HEK293 (cell line): ENCODE measurements around the gene FMO1.

Source experiments
- CTCF ChIA-PET: fragments of 350-600 bp; formaldehyde crosslinking; extraction: SDS; loops from one replicate; lab custom pipeline; 2021; ENCODE audit warnings: antibody characterized with exemption; lab: Yijun Ruan, JAX
- POLR2A ChIA-PET: fragments of 300-600 bp; formaldehyde crosslinking; extraction: SDS; loops from one replicate; lab custom pipeline; 2020; ENCODE audit warnings: antibody characterized with exemption, inconsistent platforms; lab: Yijun Ruan, JAX
- H3K27ac ChIP-seq: fragments of 200-500 bp; sonication (Bioruptor generic); 2 replicates; pipeline ENCODE4 v1.5.1; 2014; ENCODE audit warnings: low read depth, low read length, control low read depth, inconsistent platforms; ENCODE audit errors: extremely low read depth
- H3K36me3 ChIP-seq, 2 experiments: fragments of 200-500 bp in 1 of 2; sonication (Bioruptor generic) in 1 of 2; 1 replicate in 1 of 2; 2 replicates in 1 of 2; pipeline ENCODE4 v1.5.1; 2014 to 2017; ENCODE audit warnings: inconsistent platforms in 2 of 2, low read length in 2 of 2; ENCODE audit not compliant: control insufficient read depth in 2 of 2, insufficient read depth in 1 of 2
- H3K4me1 ChIP-seq: fragments of 200-500 bp; sonication (Bioruptor generic); 2 replicates; pipeline ENCODE4 v1.5.1; 2014; ENCODE audit warnings: mild to moderate bottlenecking, low read length, inconsistent platforms; ENCODE audit not compliant: control insufficient read depth, insufficient read depth
- H3K4me3 ChIP-seq: 2 replicates; pipeline ENCODE4 v1.5.1; 2011; ENCODE audit warnings: low read depth, mild to moderate bottlenecking, control low read depth, low read length, moderate library complexity
- H3K9me3 ChIP-seq: fragments of 200-500 bp; sonication (Bioruptor generic); 2 replicates; pipeline ENCODE4 v1.5.1; 2014; ENCODE audit warnings: low read depth, low read length, inconsistent platforms; ENCODE audit not compliant: control insufficient read depth, insufficient read depth
- HOXD13 ChIP-seq: sonication (generic); formaldehyde crosslinking; IDR thresholded peaks from 2 replicates; pipeline ENCODE4 v1.8.0; 2022; ENCODE audit warnings: missing genetic modification reagents, borderline replicate concordance
- KLF10 ChIP-seq: fragments of 450-650 bp; IDR thresholded peaks from 2 replicates; pipeline ENCODE4 v1.5.1; 2018; ENCODE audit warnings: missing biosample characterization, mild to moderate bottlenecking, missing genetic modification characterization
- KLF16 ChIP-seq: fragments of 450-650 bp; formaldehyde crosslinking; IDR thresholded peaks from 2 replicates; pipeline ENCODE4 v1.5.1; 2017; ENCODE audit warnings: missing biosample characterization, missing genetic modification characterization
- SALL2 ChIP-seq: fragments of 450-650 bp; formaldehyde crosslinking; IDR thresholded peaks from 2 replicates; pipeline ENCODE4 v1.5.0; 2017; ENCODE audit warnings: missing biosample characterization, mild to moderate bottlenecking, missing genetic modification characterization, borderline replicate concordance
- ZFP3 ChIP-seq: fragments of 450-650 bp; formaldehyde crosslinking; IDR thresholded peaks from 2 replicates; pipeline ENCODE4 v1.5.1; 2016; ENCODE audit warnings: low read depth, missing biosample characterization, missing genetic modification characterization
- ZFP37 ChIP-seq: fragments of 450-650 bp; formaldehyde crosslinking; IDR thresholded peaks from 2 replicates; pipeline ENCODE4 v1.5.1; 2016; ENCODE audit warnings: missing biosample characterization, missing genetic modification characterization
- ZNF133 ChIP-seq: fragments of 450-650 bp; formaldehyde crosslinking; IDR thresholded peaks from 2 replicates; pipeline ENCODE4 v1.5.1; 2016; ENCODE audit warnings: missing biosample characterization, missing genetic modification characterization
- ZNF157 ChIP-seq: fragments of 450-650 bp; formaldehyde crosslinking; IDR thresholded peaks from 2 replicates; pipeline ENCODE4 v1.5.1; 2016; ENCODE audit warnings: missing biosample characterization, missing genetic modification characterization
- ZNF174 ChIP-seq: fragments of 450-650 bp; formaldehyde crosslinking; IDR thresholded peaks from 2 replicates; pipeline ENCODE4 v1.5.0; 2017; ENCODE audit warnings: missing biosample characterization, mild to moderate bottlenecking, missing genetic modification characterization
- ZNF211 ChIP-seq: fragments of 450-650 bp; formaldehyde crosslinking; IDR thresholded peaks from 2 replicates; pipeline ENCODE4 v1.5.1; 2016; ENCODE audit warnings: low read depth, missing biosample characterization, missing genetic modification characterization
- ZNF221 ChIP-seq: fragments of 450-650 bp; formaldehyde crosslinking; IDR thresholded peaks from 2 replicates; pipeline ENCODE4 v1.5.1; 2017; ENCODE audit warnings: missing biosample characterization, missing genetic modification characterization, borderline replicate concordance
- ZNF292 ChIP-seq: fragments of 450-650 bp; formaldehyde crosslinking; IDR thresholded peaks from 2 replicates; pipeline ENCODE4 v1.5.1; 2016; ENCODE audit warnings: low read depth, missing biosample characterization, missing genetic modification characterization, borderline replicate concordance
- ZNF48 ChIP-seq: fragments of 450-650 bp; formaldehyde crosslinking; IDR thresholded peaks from 2 replicates; pipeline ENCODE4 v1.5.1; 2016; ENCODE audit warnings: missing biosample characterization, missing genetic modification characterization
- ZNF514 ChIP-seq: fragments of 450-650 bp; formaldehyde crosslinking; IDR thresholded peaks from 2 replicates; pipeline ENCODE4 v1.5.1; 2016; ENCODE audit warnings: missing biosample characterization, missing genetic modification characterization
- ZNF529 ChIP-seq: fragments of 450-650 bp; formaldehyde crosslinking; IDR thresholded peaks from 2 replicates; pipeline ENCODE4 v1.5.1; 2017; ENCODE audit warnings: missing genetic modification characterization, missing biosample characterization; ENCODE audit not compliant: insufficient replicate concordance
- ZNF660 ChIP-seq: fragments of 450-650 bp; IDR thresholded peaks from 2 replicates; pipeline ENCODE4 v1.5.1; 2018; ENCODE audit warnings: missing biosample characterization, mild to moderate bottlenecking, missing genetic modification characterization
- ZNF707 ChIP-seq: fragments of 450-650 bp; formaldehyde crosslinking; IDR thresholded peaks from 2 replicates; pipeline ENCODE4 v1.5.1; 2016; ENCODE audit warnings: missing biosample characterization, missing genetic modification characterization
- ZNF791 ChIP-seq: fragments of 450-650 bp; formaldehyde crosslinking; IDR thresholded peaks from 2 replicates; pipeline ENCODE4 v1.5.1; 2016; ENCODE audit warnings: missing biosample characterization, missing genetic modification characterization
- ZXDB ChIP-seq: fragments of 450-650 bp; formaldehyde crosslinking; IDR thresholded peaks from 2 replicates; pipeline ENCODE4 v1.5.1; 2016; ENCODE audit warnings: missing biosample characterization, missing genetic modification characterization
- TF ChIP-seq, protein P1 (sequence below): fragments of 450-650 bp; formaldehyde crosslinking; optimal IDR thresholded peaks from 2 replicates; pipeline ENCODE3; 2016; ENCODE audit warnings: missing biosample characterization, mild to moderate bottlenecking, missing genetic modification characterization
- TF ChIP-seq, protein P2 (sequence below): fragments of 450-650 bp; formaldehyde crosslinking; IDR thresholded peaks from 2 replicates; pipeline ENCODE4 v1.5.1; 2016; ENCODE audit warnings: missing biosample characterization, missing genetic modification characterization
- TF ChIP-seq, protein P3 (sequence below): fragments of 450-650 bp; formaldehyde crosslinking; IDR thresholded peaks from 2 replicates; pipeline ENCODE4 v1.5.1; 2016; ENCODE audit warnings: missing biosample characterization, missing genetic modification characterization
- TF ChIP-seq, protein P4 (sequence below): fragments of 450-650 bp; formaldehyde crosslinking; IDR thresholded peaks from 2 replicates; pipeline ENCODE4 v1.5.1; 2016; ENCODE audit warnings: missing biosample characterization, missing genetic modification characterization
- TF ChIP-seq, protein P5 (sequence below): fragments of 450-650 bp; formaldehyde crosslinking; IDR thresholded peaks from 2 replicates; pipeline ENCODE4 v1.5.1; 2016; ENCODE audit warnings: missing biosample characterization, missing genetic modification characterization

Gene FMO1

DNA sequence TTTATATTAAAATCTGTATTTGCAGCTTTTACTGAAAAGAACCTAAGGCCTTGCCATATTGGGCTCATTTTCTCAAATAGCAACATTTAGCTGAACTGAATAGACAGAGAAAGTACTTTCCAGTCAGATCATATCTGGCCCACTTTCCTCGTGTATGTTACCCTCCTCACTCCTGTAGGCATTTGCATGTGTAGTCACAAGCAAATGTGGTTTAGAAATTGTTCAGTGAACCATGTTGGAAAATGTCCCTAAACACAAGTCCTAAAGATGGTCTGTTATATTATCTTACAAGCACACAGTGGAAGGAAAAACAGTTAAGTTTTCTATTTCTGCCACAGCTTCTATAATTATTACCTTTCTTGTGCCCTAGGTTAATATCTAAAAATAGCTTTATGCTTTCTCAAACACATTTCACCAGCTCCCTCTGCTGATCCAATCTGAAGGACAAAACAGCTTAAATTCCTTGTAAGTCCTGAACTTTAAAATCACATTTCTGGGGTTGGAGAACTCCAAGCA, 65.1 kb downstream of the FMO1 start:
- CTCF ChIA-PET, result interaction anchor here (0.5 to 3.1 kb wide), 46 partner anchors 9 to 1384 kb away, joined by 3 to 41 read pairs (median 4); partner anchors contain the start of gene FMO1
- no peaks in the 10 kb centered on the region for H3K36me3 ChIP-seq
- H3K4me1 ChIP-seq, result no peaks in the 10 kb centered on the region
- POLR2A ChIA-PET, result interaction anchor here (0.6 kb wide), 1 partner anchor 15 kb away, joined by 4 read pairs; no protein-coding TSS in a partner anchor
- H3K27ac ChIP-seq, result no peak overlapping the region
- no peak for TF ChIP-seq ZNF48 (tag by site-specific recombination)
- no peak overlapping the region for H3K4me3 ChIP-seq
- no peaks in the 10 kb centered on the region for H3K9me3 ChIP-seq

DNA sequence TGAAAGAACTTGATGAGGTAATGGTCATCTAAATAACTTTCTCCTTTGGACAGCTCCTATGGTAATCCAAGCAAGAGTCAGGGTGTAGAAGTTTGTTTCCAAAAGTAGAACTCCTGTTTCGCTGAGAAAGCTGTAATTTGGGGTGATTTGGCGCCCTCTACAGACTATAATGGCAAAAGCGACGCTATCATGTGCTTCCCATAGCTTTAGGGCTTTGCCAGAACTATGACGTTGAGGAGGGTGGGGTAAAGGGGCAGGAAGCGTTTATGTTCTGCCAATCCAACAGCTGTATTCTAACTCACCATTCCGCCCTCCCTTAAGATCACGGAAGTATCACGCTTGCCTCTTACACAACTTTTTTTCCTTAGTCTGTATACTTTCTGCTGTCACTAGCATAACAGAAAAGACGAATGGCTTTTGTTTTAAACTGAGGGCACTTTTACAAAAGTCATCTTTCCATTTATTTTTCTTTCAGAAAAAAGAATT, 65.6 kb downstream of the FMO1 start, which contains the start of gene FMO4:
Gene FMO4, plus strand, starts transcription at position 349 of the 486 bp plus-strand sequence. CDS start 5,643 bp downstream, outside the sequence.
- Histone ChIP-seq H3K4me3 (peak within 1 kb of the TSS; percentile 23), H3K9me3 (no peaks in the 10 kb centered on the region), H3K27ac (no peak within 1 kb of the TSS), H3K36me3 (no peaks in the 10 kb centered on the region), H3K4me1 (no peaks in the 10 kb centered on the region)
- POLR2A ChIA-PET, result interaction anchor here (0.6 kb wide), 1 partner anchor 14 kb away, joined by 4 read pairs; no protein-coding TSS in a partner anchor
- CTCF ChIA-PET, result interaction anchor here (0.5 to 3.1 kb wide), 50 partner anchors 8 to 1385 kb away, joined by 3 to 41 read pairs (median 4); partner anchors contain the start of gene FMO1
- TF ChIP-seq ZNF707 (tag by site-specific recombination), result no peak
- TF ChIP-seq, protein P1, sequence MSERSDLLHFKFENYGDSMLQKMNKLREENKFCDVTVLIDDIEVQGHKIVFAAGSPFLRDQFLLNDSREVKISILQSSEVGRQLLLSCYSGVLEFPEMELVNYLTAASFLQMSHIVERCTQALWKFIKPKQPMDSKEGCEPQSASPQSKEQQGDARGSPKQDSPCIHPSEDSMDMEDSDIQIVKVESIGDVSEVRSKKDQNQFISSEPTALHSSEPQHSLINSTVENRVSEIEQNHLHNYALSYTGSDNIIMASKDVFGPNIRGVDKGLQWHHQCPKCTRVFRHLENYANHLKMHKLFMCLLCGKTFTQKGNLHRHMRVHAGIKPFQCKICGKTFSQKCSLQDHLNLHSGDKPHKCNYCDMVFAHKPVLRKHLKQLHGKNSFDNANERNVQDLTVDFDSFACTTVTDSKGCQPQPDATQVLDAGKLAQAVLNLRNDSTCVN (tag by site-specific recombination), result no peak
- TF ChIP-seq ZNF514 (tag by site-specific recombination), result no peak
- TF ChIP-seq ZXDB, result peak; percentile 46; the same call in 1 of the 2 replicates
- TF ChIP-seq ZNF221, result no peak
- TF ChIP-seq SALL2 (tag by site-specific recombination), result no peak
- TF ChIP-seq ZNF791 (tag by site-specific recombination), result no peak
- no peak for TF ChIP-seq ZFP37 (tag by site-specific recombination)
- no peak for TF ChIP-seq ZFP3 (tag by site-specific recombination)
- TF ChIP-seq KLF10 (tag by site-specific recombination), result 0 out of 2 replicates have a peak, but pooled peaks have one; percentile 17
- TF ChIP-seq, protein P2, sequence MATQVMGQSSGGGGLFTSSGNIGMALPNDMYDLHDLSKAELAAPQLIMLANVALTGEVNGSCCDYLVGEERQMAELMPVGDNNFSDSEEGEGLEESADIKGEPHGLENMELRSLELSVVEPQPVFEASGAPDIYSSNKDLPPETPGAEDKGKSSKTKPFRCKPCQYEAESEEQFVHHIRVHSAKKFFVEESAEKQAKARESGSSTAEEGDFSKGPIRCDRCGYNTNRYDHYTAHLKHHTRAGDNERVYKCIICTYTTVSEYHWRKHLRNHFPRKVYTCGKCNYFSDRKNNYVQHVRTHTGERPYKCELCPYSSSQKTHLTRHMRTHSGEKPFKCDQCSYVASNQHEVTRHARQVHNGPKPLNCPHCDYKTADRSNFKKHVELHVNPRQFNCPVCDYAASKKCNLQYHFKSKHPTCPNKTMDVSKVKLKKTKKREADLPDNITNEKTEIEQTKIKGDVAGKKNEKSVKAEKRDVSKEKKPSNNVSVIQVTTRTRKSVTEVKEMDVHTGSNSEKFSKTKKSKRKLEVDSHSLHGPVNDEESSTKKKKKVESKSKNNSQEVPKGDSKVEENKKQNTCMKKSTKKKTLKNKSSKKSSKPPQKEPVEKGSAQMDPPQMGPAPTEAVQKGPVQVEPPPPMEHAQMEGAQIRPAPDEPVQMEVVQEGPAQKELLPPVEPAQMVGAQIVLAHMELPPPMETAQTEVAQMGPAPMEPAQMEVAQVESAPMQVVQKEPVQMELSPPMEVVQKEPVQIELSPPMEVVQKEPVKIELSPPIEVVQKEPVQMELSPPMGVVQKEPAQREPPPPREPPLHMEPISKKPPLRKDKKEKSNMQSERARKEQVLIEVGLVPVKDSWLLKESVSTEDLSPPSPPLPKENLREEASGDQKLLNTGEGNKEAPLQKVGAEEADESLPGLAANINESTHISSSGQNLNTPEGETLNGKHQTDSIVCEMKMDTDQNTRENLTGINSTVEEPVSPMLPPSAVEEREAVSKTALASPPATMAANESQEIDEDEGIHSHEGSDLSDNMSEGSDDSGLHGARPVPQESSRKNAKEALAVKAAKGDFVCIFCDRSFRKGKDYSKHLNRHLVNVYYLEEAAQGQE, result peak; percentile 93
- no peak for TF ChIP-seq ZNF292
- no peak for TF ChIP-seq ZNF211 (tag by site-specific recombination)
- no peak for TF ChIP-seq KLF16
- TF ChIP-seq, protein P3, sequence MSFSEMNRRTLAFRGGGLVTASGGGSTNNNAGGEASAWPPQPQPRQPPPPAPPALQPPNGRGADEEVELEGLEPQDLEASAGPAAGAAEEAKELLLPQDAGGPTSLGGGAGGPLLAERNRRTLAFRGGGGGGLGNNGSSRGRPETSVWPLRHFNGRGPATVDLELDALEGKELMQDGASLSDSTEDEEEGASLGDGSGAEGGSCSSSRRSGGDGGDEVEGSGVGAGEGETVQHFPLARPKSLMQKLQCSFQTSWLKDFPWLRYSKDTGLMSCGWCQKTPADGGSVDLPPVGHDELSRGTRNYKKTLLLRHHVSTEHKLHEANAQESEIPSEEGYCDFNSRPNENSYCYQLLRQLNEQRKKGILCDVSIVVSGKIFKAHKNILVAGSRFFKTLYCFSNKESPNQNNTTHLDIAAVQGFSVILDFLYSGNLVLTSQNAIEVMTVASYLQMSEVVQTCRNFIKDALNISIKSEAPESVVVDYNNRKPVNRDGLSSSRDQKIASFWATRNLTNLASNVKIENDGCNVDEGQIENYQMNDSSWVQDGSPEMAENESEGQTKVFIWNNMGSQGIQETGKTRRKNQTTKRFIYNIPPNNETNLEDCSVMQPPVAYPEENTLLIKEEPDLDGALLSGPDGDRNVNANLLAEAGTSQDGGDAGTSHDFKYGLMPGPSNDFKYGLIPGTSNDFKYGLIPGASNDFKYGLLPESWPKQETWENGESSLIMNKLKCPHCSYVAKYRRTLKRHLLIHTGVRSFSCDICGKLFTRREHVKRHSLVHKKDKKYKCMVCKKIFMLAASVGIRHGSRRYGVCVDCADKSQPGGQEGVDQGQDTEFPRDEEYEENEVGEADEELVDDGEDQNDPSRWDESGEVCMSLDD, result no peak
- TF ChIP-seq ZNF174 (tag by site-specific recombination), result no peak
- TF ChIP-seq ZNF529 (tag by site-specific recombination), result no peak
- TF ChIP-seq ZNF133 (tag by site-specific recombination), result no peak
- no peak for TF ChIP-seq ZNF157 (tag by site-specific recombination)
- no peak for TF ChIP-seq HOXD13 (CRISPR knock-in tag)
- TF ChIP-seq, protein P4, sequence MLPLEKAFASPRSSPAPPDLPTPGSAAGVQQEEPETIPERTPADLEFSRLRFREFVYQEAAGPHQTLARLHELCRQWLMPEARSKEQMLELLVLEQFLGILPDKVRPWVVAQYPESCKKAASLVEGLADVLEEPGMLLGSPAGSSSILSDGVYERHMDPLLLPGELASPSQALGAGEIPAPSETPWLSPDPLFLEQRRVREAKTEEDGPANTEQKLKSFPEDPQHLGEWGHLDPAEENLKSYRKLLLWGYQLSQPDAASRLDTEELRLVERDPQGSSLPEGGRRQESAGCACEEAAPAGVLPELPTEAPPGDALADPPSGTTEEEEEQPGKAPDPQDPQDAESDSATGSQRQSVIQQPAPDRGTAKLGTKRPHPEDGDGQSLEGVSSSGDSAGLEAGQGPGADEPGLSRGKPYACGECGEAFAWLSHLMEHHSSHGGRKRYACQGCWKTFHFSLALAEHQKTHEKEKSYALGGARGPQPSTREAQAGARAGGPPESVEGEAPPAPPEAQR (tag by site-specific recombination), result no peak
- TF ChIP-seq, protein P5, sequence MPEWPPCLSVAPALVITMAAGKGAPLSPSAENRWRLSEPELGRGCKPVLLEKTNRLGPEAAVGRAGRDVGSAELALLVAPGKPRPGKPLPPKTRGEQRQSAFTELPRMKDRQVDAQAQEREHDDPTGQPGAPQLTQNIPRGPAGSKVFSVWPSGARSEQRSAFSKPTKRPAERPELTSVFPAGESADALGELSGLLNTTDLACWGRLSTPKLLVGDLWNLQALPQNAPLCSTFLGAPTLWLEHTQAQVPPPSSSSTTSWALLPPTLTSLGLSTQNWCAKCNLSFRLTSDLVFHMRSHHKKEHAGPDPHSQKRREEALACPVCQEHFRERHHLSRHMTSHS (tag by site-specific recombination), result no peak
- no peak; the same call in 1 of the 2 replicates for TF ChIP-seq ZNF660 (tag by site-specific recombination)
